Measurements from ENCODE around the gene MRPL32.

GRCh38 chr7:42911454-42912447 is 20.4 kb upstream of the MRPL32 start, which contains the start of gene C7orf25:
- TF ChIP-seq CTCF (IDR thresholded peaks at IDR 0.05), result no peak
- peak; percentile 59 for TF ChIP-seq POLR2A (IDR thresholded peaks at IDR 0.05)

All from right lobe of liver (tissue), 4 donors.